HL-60/S4 treated with retinoic acid at 250 ng/mL for 4 days and 3 days (cell line): Measurements from ENCODE around the gene TMEM208.

Experiments used
- in situ Hi-C: fragments of 300-500 bp; cut with MboI; formaldehyde crosslinking; loops from 2 replicates; pipeline ENCODE4 v1.7.0; 2022; ENCODE audit warnings: low sequenced_read_pairs

TMEM208 gene

GRCh38 chr16:67271446-67271845 lies 44.5 kb downstream of the TMEM208 start:
- in situ Hi-C loops, result no loop called here

- in situ Hi-C loops, result no loop called here
Observed at GRCh38 chr16:67275321-67275720, 48.4 kb downstream of the TMEM208 start.

- in situ Hi-C loops, result no loop called here
Observed at GRCh38 chr16:67277294-67277998, 50.5 kb downstream of the TMEM208 start.

- in situ Hi-C loops, result no loop called here
Observed at GRCh38 chr16:67277999-67278772, 51.3 kb downstream of the TMEM208 start.
